Activated naive CD4-positive, alpha-beta T cell treated with anti-CD3 and anti-CD28 coated beads, Interleukin-2, amount 10 ng/mL, durations not matched to agents 7 days and 5 days (primary cell): ENCODE measurements around the gene CBLC.

ENCODE experiments used
- CTCF ChIA-PET: fragments of 350-600 bp; sonication (Branson Sonifier 250); formaldehyde crosslinking; loops from one replicate; lab custom pipeline; 2021; ENCODE audit warnings: antibody characterized with exemption; lab: Charles Lee
- DNase-seq: peaks from one replicate; pipeline ENCODE4 v3.0.0-alpha.2; 2020
- H3K27ac Mint-ChIP-seq: one replicate; pipeline ENCODE4 v1.8.0; 2021; ENCODE audit warnings: mild to moderate bottlenecking, moderate library complexity, mixed read lengths
- H3K27me3 Mint-ChIP-seq: one replicate; pipeline ENCODE4 v1.8.0; 2021; ENCODE audit warnings: mild to moderate bottlenecking, mixed read lengths
- H3K36me3 Mint-ChIP-seq: one replicate; pipeline ENCODE4 v1.8.0; 2021; ENCODE audit warnings: mixed read lengths
- H3K4me1 Mint-ChIP-seq: one replicate; pipeline ENCODE4 v1.8.0; 2021; ENCODE audit warnings: mixed read lengths
- H3K4me3 Mint-ChIP-seq: one replicate; pipeline ENCODE4 v1.8.0; 2021; ENCODE audit warnings: mild to moderate bottlenecking, moderate library complexity, mixed read lengths
- H3K9me3 Mint-ChIP-seq: one replicate; pipeline ENCODE4 v1.8.0; 2021; ENCODE audit warnings: mixed read lengths

Gene CBLC

GRCh38 chr19:44752123-44752815 is 25.4 kb upstream of the CBLC start:
- Mint-ChIP-seq H3K27ac (peak overlapping the region; percentile 97), H3K36me3 (peaks cover 52% of the 10 kb centered on the region), H3K4me1 (peaks cover 79% of the 10 kb centered on the region), H3K4me3 (peak overlapping the region; percentile 91), H3K27me3 (peaks cover 11% of the 10 kb centered on the region), H3K9me3 (no peaks in the 10 kb centered on the region)
- DNase-seq: no peak
- CTCF ChIA-PET: interaction anchor here (3.4 kb wide), 2 partner anchors 19 to 29 kb away, joined by 16 to 19 read pairs; no protein-coding TSS in a partner anchor

GRCh38 chr19:44752816-44753625 is 24.7 kb upstream of the CBLC start:
- Mint-ChIP-seq H3K36me3 (peaks cover 57% of the 10 kb centered on the region), H3K27me3 (peaks cover 4% of the 10 kb centered on the region), H3K9me3 (no peaks in the 10 kb centered on the region), H3K27ac (peak overlapping the region; percentile 97), H3K4me1 (peaks cover 79% of the 10 kb centered on the region), H3K4me3 (peak overlapping the region; percentile 91)
- DNase-seq: peak; percentile 98
- CTCF ChIA-PET: interaction anchor here (3.4 kb wide), 2 partner anchors 18 to 29 kb away, joined by 16 to 19 read pairs; no protein-coding TSS in a partner anchor

- H3K4me3 Mint-ChIP-seq: peak overlapping the region; percentile 91
- no peak for DNase-seq
- CTCF ChIA-PET: interaction anchor here (3.4 kb wide), 2 partner anchors 17 to 30 kb away, joined by 16 to 19 read pairs; no protein-coding TSS in a partner anchor
- no peaks in the 10 kb centered on the region for H3K9me3 Mint-ChIP-seq
- H3K27me3 Mint-ChIP-seq: peaks cover 4% of the 10 kb centered on the region
- peaks cover 82% of the 10 kb centered on the region for H3K4me1 Mint-ChIP-seq
- H3K36me3 Mint-ChIP-seq: peaks cover 60% of the 10 kb centered on the region
- H3K27ac Mint-ChIP-seq: peak overlapping the region; percentile 97
Observed at GRCh38 chr19:44753626-44753931, 24.1 kb upstream of the CBLC start.

GRCh38 chr19:44753932-44754749 is 23.5 kb upstream of the CBLC start:
- peaks cover 4% of the 10 kb centered on the region for H3K27me3 Mint-ChIP-seq
- CTCF ChIA-PET: interaction anchor here (1.2 to 3.4 kb wide), 3 partner anchors 17 to 32 kb away, joined by 3 to 19 read pairs (median 16); no protein-coding TSS in a partner anchor
- H3K36me3 Mint-ChIP-seq: peaks cover 62% of the 10 kb centered on the region
- peaks cover 84% of the 10 kb centered on the region for H3K4me1 Mint-ChIP-seq
- H3K9me3 Mint-ChIP-seq: no peaks in the 10 kb centered on the region
- peak overlapping the region; percentile 97 for H3K27ac Mint-ChIP-seq
- DNase-seq: peak; percentile 85
- H3K4me3 Mint-ChIP-seq: peak overlapping the region; percentile 91

- peaks cover 80% of the 10 kb centered on the region for H3K4me1 Mint-ChIP-seq
- no peaks in the 10 kb centered on the region for H3K9me3 Mint-ChIP-seq
- peaks cover 58% of the 10 kb centered on the region for H3K36me3 Mint-ChIP-seq
- DNase-seq: no peak
- CTCF ChIA-PET: interaction anchor here (1.2 to 1.7 kb wide), 3 partner anchors 31 to 65 kb away, joined by 3 to 9 read pairs (median 5); no protein-coding TSS in a partner anchor
- H3K27me3 Mint-ChIP-seq: peaks cover 4% of the 10 kb centered on the region
- H3K4me3 Mint-ChIP-seq: peak overlapping the region; percentile 91
- peak overlapping the region; percentile 97 for H3K27ac Mint-ChIP-seq
Observed at GRCh38 chr19:44754750-44755080, 23.0 kb upstream of the CBLC start.

- Mint-ChIP-seq H3K4me1 (peaks cover 80% of the 10 kb centered on the region), H3K9me3 (no peaks in the 10 kb centered on the region), H3K27ac (peak overlapping the region; percentile 97), H3K27me3 (peaks cover 4% of the 10 kb centered on the region), H3K4me3 (peak overlapping the region; percentile 91), H3K36me3 (peaks cover 58% of the 10 kb centered on the region)
- DNase-seq: no peak
- CTCF ChIA-PET: interaction anchor here (1.2 to 1.7 kb wide), 4 partner anchors 16 to 65 kb away, joined by 3 to 9 read pairs (median 5); no protein-coding TSS in a partner anchor
Observed at GRCh38 chr19:44755219-44755618, 22.5 kb upstream of the CBLC start.

- peaks cover 4% of the 10 kb centered on the region for H3K27me3 Mint-ChIP-seq
- peak overlapping the region; percentile 42 for H3K27ac Mint-ChIP-seq
- CTCF ChIA-PET: interaction anchor here (0.6 to 1.7 kb wide), 4 partner anchors 15 to 578 kb away, joined by 4 to 9 read pairs (median 5); no protein-coding TSS in a partner anchor
- DNase-seq: no peak
- H3K4me1 Mint-ChIP-seq: peaks cover 80% of the 10 kb centered on the region
- no peak overlapping the region for H3K4me3 Mint-ChIP-seq
- no peaks in the 10 kb centered on the region for H3K9me3 Mint-ChIP-seq
- peaks cover 60% of the 10 kb centered on the region for H3K36me3 Mint-ChIP-seq
Observed at GRCh38 chr19:44756089-44756562, 21.6 kb upstream of the CBLC start.

GRCh38 chr19:44757057-44757734 is 20.5 kb upstream of the CBLC start:
- H3K9me3 Mint-ChIP-seq: no peaks in the 10 kb centered on the region
- no peak for DNase-seq
- no peak overlapping the region for H3K27ac Mint-ChIP-seq
- CTCF ChIA-PET: interaction anchor here (1.2 to 2.1 kb wide), 3 partner anchors 13 to 68 kb away, joined by 4 to 6 read pairs (median 4); no protein-coding TSS in a partner anchor
- H3K4me3 Mint-ChIP-seq: no peak overlapping the region
- peaks cover 4% of the 10 kb centered on the region for H3K27me3 Mint-ChIP-seq
- peaks cover 74% of the 10 kb centered on the region for H3K4me1 Mint-ChIP-seq
- H3K36me3 Mint-ChIP-seq: peaks cover 51% of the 10 kb centered on the region

- peaks cover 70% of the 10 kb centered on the region for H3K4me1 Mint-ChIP-seq
- H3K4me3 Mint-ChIP-seq: no peak overlapping the region
- no peak overlapping the region for H3K27ac Mint-ChIP-seq
Observed at GRCh38 chr19:44757735-44758505, 19.8 kb upstream of the CBLC start.

GRCh38 chr19:44758596-44758995 is 19.1 kb upstream of the CBLC start:
- Mint-ChIP-seq H3K36me3 (peaks cover 42% of the 10 kb centered on the region), H3K4me3 (no peak overlapping the region), H3K4me1 (peaks cover 69% of the 10 kb centered on the region), H3K27me3 (no peaks in the 10 kb centered on the region), H3K9me3 (no peaks in the 10 kb centered on the region), H3K27ac (no peak overlapping the region)
- CTCF ChIA-PET: interaction anchor here (1.2 to 2.1 kb wide), 2 partner anchors 12 to 35 kb away, joined by 4 to 6 read pairs; no protein-coding TSS in a partner anchor
- DNase-seq: no peak

More at GRCh38 chr19:44757735-44758505, 19.8 kb upstream of the CBLC start:
- peaks cover 44% of the 10 kb centered on the region for H3K36me3 Mint-ChIP-seq
- H3K9me3 Mint-ChIP-seq: no peaks in the 10 kb centered on the region
- CTCF ChIA-PET: interaction anchor here (1.2 to 2.1 kb wide), 3 partner anchors 13 to 69 kb away, joined by 4 to 6 read pairs (median 4); no protein-coding TSS in a partner anchor
- DNase-seq: no peak
- H3K27me3 Mint-ChIP-seq: peaks cover 4% of the 10 kb centered on the region

- peaks cover 70% of the 10 kb centered on the region for H3K4me1 Mint-ChIP-seq
- H3K27me3 Mint-ChIP-seq: no peaks in the 10 kb centered on the region
- no peak for DNase-seq
- no peak overlapping the region for H3K27ac Mint-ChIP-seq
- CTCF ChIA-PET: no interaction called here
- H3K9me3 Mint-ChIP-seq: no peaks in the 10 kb centered on the region
- no peak overlapping the region for H3K4me3 Mint-ChIP-seq
- H3K36me3 Mint-ChIP-seq: peaks cover 42% of the 10 kb centered on the region
Observed at GRCh38 chr19:44759083-44759804, 18.4 kb upstream of the CBLC start.

- Mint-ChIP-seq H3K4me1 (peaks cover 51% of the 10 kb centered on the region), H3K27ac (peak overlapping the region; percentile 37), H3K9me3 (no peaks in the 10 kb centered on the region), H3K36me3 (peaks cover 29% of the 10 kb centered on the region), H3K27me3 (no peaks in the 10 kb centered on the region), H3K4me3 (no peak overlapping the region)
- CTCF ChIA-PET: interaction anchor here (16.1 kb wide), 1 partner anchor 38 kb away, joined by 385 read pairs; no protein-coding TSS in a partner anchor
- DNase-seq: no peak
Observed at GRCh38 chr19:44762038-44762437, 15.7 kb upstream of the CBLC start.
